Endometrial microvascular endothelial cells (primary cell): ENCODE results near the gene LEMD3. TPM values are rescaled to one million over a fixed set of nuclear protein-coding genes. Genes with fewer than 3 reads are reported as not detected.

Experiments
- total RNA-seq: library from RNA; depleted of rRNA; stranded (reverse); fragments of >200 nt; gene quantifications from one replicate; pipeline ENCODE4 v1.2.3, GENCODE V29; 2015; ENCODE audit errors: inconsistent ontology term

Gene LEMD3
- total RNA-seq, 1 donor from 2014 or later = 17.1 TPM

Other genes with a start within 250 kb of the LEMD3 start
- gene WIF1, start 48.3 kb upstream of the LEMD3 start, total RNA-seq = not detected
- gene MSRB3, start 109.1 kb downstream of the LEMD3 start, total RNA-seq = 47.6 TPM